Natural killer cell treated with Interleukin-12 subunit alpha and Interleukin-12 subunit beta and Interleukin-15 and Interleukin-18, amount 100 ng/mL, for 72 hours (primary cell): ENCODE measurements around the gene FAM72B. TPM values are rescaled to one million over a fixed set of nuclear protein-coding genes. Genes with fewer than 3 reads are reported as not detected.
"Not testable (repeated sequence)": the region's sequence is repeated elsewhere in the genome, so short reads cannot be mapped to it uniquely, and the experiment has no call there.

ENCODE experiments used
- ATAC-seq, 2 donors: fragments of 150-1000 bp; cut with Tn5 transposase in 1 of 2; sonication (Bioruptor Pico), chemical (Tn5 transposase) in 1 of 2; 2 replicates each; pipeline ENCODE4 v1.10.0; 2021
- DNase-seq: peaks from one replicate; pipeline ENCODE4 v3.0.0; 2022; ENCODE audit warnings: low spot score
- H3K27ac Mint-ChIP-seq, 2 donors: 1 replicate in 1 of 2; 2 replicates in 1 of 2; pipeline ENCODE4 v1.8.0; 2022; ENCODE audit warnings: mixed read lengths in 2 of 2, mild to moderate bottlenecking in 1 of 2, moderate library complexity in 1 of 2
- H3K27me3 Mint-ChIP-seq, 2 donors: 1 replicate in 1 of 2; 2 replicates in 1 of 2; pipeline ENCODE4 v1.8.0; 2022; ENCODE audit warnings: mixed read lengths in 2 of 2
- H3K36me3 Mint-ChIP-seq: one replicate; pipeline ENCODE4 v1.8.0; 2022; ENCODE audit warnings: mixed read lengths
- H3K4me1 Mint-ChIP-seq, 2 donors: 1 replicate in 1 of 2; 2 replicates in 1 of 2; pipeline ENCODE4 v1.8.0; 2022; ENCODE audit warnings: low read depth in 2 of 2, mixed read lengths in 2 of 2, mild to moderate bottlenecking in 1 of 2
- H3K4me3 Mint-ChIP-seq: one replicate; pipeline ENCODE4 v1.8.0; 2022; ENCODE audit warnings: mixed read lengths
- H3K9me3 Mint-ChIP-seq: 2 replicates; pipeline ENCODE4 v1.8.0; 2022; ENCODE audit warnings: mixed read lengths
- total RNA-seq, 2 donors: library from RNA; stranded (reverse); gene quantifications; one replicate each; pipeline ENCODE4 v1.2.3, GENCODE V29; 2022

FAM72B gene
- total RNA-seq, 2 donors from 2014 or later, result 10.5 to 25.5 TPM

GRCh38 chr1:121151294-121151693, 32.8 kb downstream of the FAM72B start:
- H3K4me3 Mint-ChIP-seq, ATAC-seq, H3K9me3 Mint-ChIP-seq, H3K27ac Mint-ChIP-seq, H3K36me3 Mint-ChIP-seq, H3K4me1 Mint-ChIP-seq, DNase-seq, H3K27me3 Mint-ChIP-seq: not testable (repeated sequence)

GRCh38 chr1:121148489-121149190, 35.5 kb downstream of the FAM72B start:
- not testable (repeated sequence) for H3K36me3 Mint-ChIP-seq, H3K4me1 Mint-ChIP-seq, H3K27ac Mint-ChIP-seq, H3K9me3 Mint-ChIP-seq, H3K4me3 Mint-ChIP-seq, DNase-seq, H3K27me3 Mint-ChIP-seq
- ATAC-seq, result peak in 1 of 2 donors; percentile 73

GRCh38 chr1:121140393-121140792, 43.7 kb downstream of the FAM72B start:
- H3K9me3 Mint-ChIP-seq, DNase-seq, H3K27ac Mint-ChIP-seq, H3K4me1 Mint-ChIP-seq, H3K36me3 Mint-ChIP-seq, H3K27me3 Mint-ChIP-seq, H3K4me3 Mint-ChIP-seq, ATAC-seq: not testable (repeated sequence)

DNA sequence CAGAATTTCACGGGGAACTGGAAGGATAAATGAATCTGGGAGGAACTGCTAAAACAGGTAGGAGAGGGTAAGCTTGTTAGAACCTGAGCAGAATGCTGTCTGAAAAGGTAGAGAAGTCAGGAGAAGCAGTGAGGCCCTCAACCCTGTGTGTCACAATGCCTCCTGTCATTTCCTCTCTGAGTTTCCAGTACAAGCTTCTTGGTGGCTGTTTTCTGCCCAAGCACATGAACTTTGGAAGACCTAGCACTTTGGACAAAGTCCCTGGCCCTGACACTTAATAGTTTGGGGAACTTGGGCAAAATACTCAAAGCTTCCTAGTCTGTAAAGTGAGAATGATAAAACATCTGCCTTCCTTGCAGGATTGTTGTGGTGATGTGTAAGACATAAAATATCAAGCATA, 52.6 kb downstream of the FAM72B start:
- not testable (repeated sequence) for DNase-seq, H3K4me3 Mint-ChIP-seq, ATAC-seq, H3K27me3 Mint-ChIP-seq, H3K4me1 Mint-ChIP-seq, H3K36me3 Mint-ChIP-seq, H3K9me3 Mint-ChIP-seq, H3K27ac Mint-ChIP-seq

DNA sequence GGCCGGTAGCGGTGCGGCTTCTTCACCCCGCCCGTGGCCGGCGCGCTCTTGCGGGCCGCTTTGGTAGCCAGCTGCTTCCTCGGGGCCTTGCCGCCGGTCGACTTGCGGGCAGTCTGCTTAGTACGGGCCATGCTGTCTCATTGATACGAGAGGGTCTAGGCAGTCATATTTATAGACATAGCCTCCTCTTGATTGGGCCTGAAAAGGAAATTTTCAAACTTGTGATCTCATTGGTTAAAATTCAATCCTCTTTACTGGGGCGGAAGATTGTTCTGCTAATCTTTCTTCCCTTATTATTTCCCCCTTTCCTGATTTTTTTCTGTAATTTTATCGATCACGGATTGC, 65.7 kb downstream of the FAM72B start:
- H3K4me3 Mint-ChIP-seq, H3K27me3 Mint-ChIP-seq, H3K27ac Mint-ChIP-seq, H3K9me3 Mint-ChIP-seq, H3K36me3 Mint-ChIP-seq, DNase-seq, ATAC-seq, H3K4me1 Mint-ChIP-seq: not testable (repeated sequence)

Other genes with a start within 250 kb of the FAM72B start
- 10 to 100 TPM; 39.3 to 74.3 TPM for gene SRGAP2C, start 635 bp upstream of the FAM72B start, total RNA-seq